H1 (cell line): ENCODE measurements around the gene ATP5F1C. TPM values are rescaled to one million over a fixed set of nuclear protein-coding genes. Genes with fewer than 3 reads are reported as not detected.

Source experiments
- CTCF ChIA-PET: fragments of 300-600 bp; sonication (Branson Sonifier 250); formaldehyde crosslinking; loops from one replicate; lab custom pipeline; 2021; ENCODE audit not compliant: partially characterized antibody; lab: Charles Lee
- POLR2A ChIA-PET: fragments of 300-600 bp; sonication (Branson Sonifier 250); formaldehyde crosslinking; loops from one replicate; lab custom pipeline; 2021; ENCODE audit warnings: inconsistent platforms; ENCODE audit not compliant: partially characterized antibody; lab: Charles Lee
- DNase-seq, 2 experiments: peaks; one replicate each; pipeline versions ENCODE4 v3.0.0 to v3.0.0-alpha.2; 2010 to 2022; ENCODE audit warnings: low spot score in 2 of 2, low read depth in 1 of 2, mixed read lengths in 1 of 2
- FAIRE-seq: peaks from 2 replicates; lab custom pipeline; 2011; peaks lifted over from hg19 to GRCh38; lab: Jason Lieb, UNC
- H2AFZ ChIP-seq: 2 replicates; pipeline ENCODE4 v1.8.1; 2012; ENCODE audit warnings: low read length, inconsistent platforms
- H2AK5ac ChIP-seq: 2 replicates; pipeline ENCODE4 v1.6.1; 2013; ENCODE audit warnings: low read depth, low read length
- H2BK120ac ChIP-seq: replicated peaks from 2 replicates; pipeline ENCODE3; 2013; ENCODE audit warnings: low read depth, low read length, inconsistent platforms
- H2BK12ac ChIP-seq: 2 replicates; pipeline ENCODE4 v1.6.1; 2013; ENCODE audit warnings: low read depth, low read length
- H2BK15ac ChIP-seq: 2 replicates; pipeline ENCODE4 v1.6.1; 2013; ENCODE audit warnings: low read length
- H2BK20ac ChIP-seq: 2 replicates; pipeline ENCODE4 v1.6.1; 2013; ENCODE audit warnings: low read length
- H2BK5ac ChIP-seq: 2 replicates; pipeline ENCODE4 v1.6.1; 2013; ENCODE audit warnings: low read depth, low read length
- H3K14ac ChIP-seq: 2 replicates; pipeline ENCODE4 v1.6.1; 2013; ENCODE audit warnings: inconsistent platforms; ENCODE audit not compliant: insufficient read length
- H3K18ac ChIP-seq: 2 replicates; pipeline ENCODE4 v1.6.1; 2013; ENCODE audit warnings: low read length; ENCODE audit errors: extremely low read depth
- H3K23ac ChIP-seq: 2 replicates; pipeline ENCODE4 v1.6.1; 2013; ENCODE audit warnings: inconsistent platforms; ENCODE audit not compliant: insufficient read length
- H3K23me2 ChIP-seq: 2 replicates; pipeline ENCODE4 v1.6.1; 2013; ENCODE audit warnings: low read depth, low read length
- H3K27ac ChIP-seq: 2 replicates; pipeline ENCODE4 v1.6.1; 2011; ENCODE audit warnings: low read depth, low read length, inconsistent platforms
- H3K27me3 ChIP-seq, 4 experiments: replicated peaks in 1 of 4; 1 replicate in 1 of 4; 2 replicates in 3 of 4; pipeline versions ENCODE4 v1.6.1 to v1.8.1; 2011 to 2013; ENCODE audit warnings: low read length in 3 of 4, mild to moderate bottlenecking in 3 of 4, inconsistent platforms in 2 of 4, mixed read lengths in 2 of 4, moderate library complexity in 1 of 4; ENCODE audit not compliant: control insufficient read depth in 3 of 4, insufficient read depth in 3 of 4; ENCODE audit errors: extremely low read depth in 1 of 4
- H3K36me3 ChIP-seq, 4 experiments: 2 replicates each; pipeline versions ENCODE4 v1.6.1 to v1.8.1; 2011 to 2013; ENCODE audit warnings: mild to moderate bottlenecking in 4 of 4, low read length in 3 of 4, moderate library complexity in 2 of 4, control low read depth in 1 of 4, inconsistent platforms in 1 of 4; ENCODE audit not compliant: insufficient read depth in 4 of 4, control insufficient read depth in 2 of 4
- H3K4ac ChIP-seq: replicated peaks from 2 replicates; pipeline ENCODE3; 2013; ENCODE audit warnings: low read length, low read depth, mixed read lengths, inconsistent platforms; ENCODE audit not compliant: insufficient read length
- H3K4me1 ChIP-seq, 4 experiments: replicated peaks in 1 of 4; 1 replicate in 1 of 4; 2 replicates in 3 of 4; pipeline versions ENCODE4 v1.6.1 to v1.8.1; 2011 to 2013; ENCODE audit warnings: low read length in 3 of 4, inconsistent platforms in 2 of 4, mixed read lengths in 1 of 4; ENCODE audit not compliant: insufficient read depth in 4 of 4, control insufficient read depth in 3 of 4
- H3K4me2 ChIP-seq, 2 experiments: 2 replicates each; pipeline versions ENCODE4 v1.6.1 to v1.8.1; 2011 to 2013; ENCODE audit warnings: low read depth in 2 of 2, low read length in 2 of 2, control low read depth in 1 of 2, inconsistent platforms in 1 of 2, mild to moderate bottlenecking in 1 of 2; ENCODE audit not compliant: insufficient read depth in 1 of 2
- H3K4me3 ChIP-seq, 4 experiments: fragments of 200-600, 300-600 bp in 1 of 4; sonication (generic), shearing (Covaris generic), sonication (Bioruptor Twin) in 1 of 4; 2 replicates each; pipeline versions ENCODE4 v1.5.1 to v1.8.1; 2011 to 2016; ENCODE audit warnings: low read length in 4 of 4, low read depth in 3 of 4, control low read depth in 2 of 4, inconsistent platforms in 2 of 4, mild to moderate bottlenecking in 2 of 4, mixed read lengths in 1 of 4, moderate library complexity in 1 of 4; ENCODE audit not compliant: insufficient read depth in 2 of 4; ENCODE audit errors: extremely low read depth in 1 of 4
- H3K56ac ChIP-seq: replicated peaks from 2 replicates; pipeline ENCODE3; 2013; ENCODE audit warnings: low read depth, mild to moderate bottlenecking, mixed read lengths, low read length, inconsistent platforms; ENCODE audit not compliant: insufficient read length
- H3K79me1 ChIP-seq: 2 replicates; pipeline ENCODE4 v1.6.1; 2013; ENCODE audit warnings: low read depth, low read length, control low read depth
- H3K79me2 ChIP-seq, 2 experiments: 2 replicates each; pipeline versions ENCODE4 v1.6.1 to v1.8.1; 2012 to 2013; ENCODE audit warnings: low read length in 2 of 2, mild to moderate bottlenecking in 2 of 2, inconsistent platforms in 1 of 2; ENCODE audit not compliant: insufficient read depth in 2 of 2, control insufficient read depth in 1 of 2
- H3K9ac ChIP-seq, 4 experiments: replicated peaks in 1 of 4; 1 replicate in 1 of 4; 2 replicates in 3 of 4; pipeline versions ENCODE4 v1.6.1 to v1.8.1; 2011 to 2013; ENCODE audit warnings: low read depth in 3 of 4, low read length in 3 of 4, control low read depth in 2 of 4, mild to moderate bottlenecking in 2 of 4, moderate library complexity in 2 of 4, inconsistent platforms in 1 of 4; ENCODE audit errors: extremely low read depth in 1 of 4
- H3K9me3 ChIP-seq, 2 experiments: 2 replicates each; pipeline versions ENCODE4 v1.6.1 to v1.8.1; 2012 to 2013; ENCODE audit warnings: mild to moderate bottlenecking in 2 of 2, moderate library complexity in 2 of 2, control low read depth in 1 of 2, inconsistent platforms in 1 of 2, low read depth in 1 of 2, low read length in 1 of 2, mixed read lengths in 1 of 2; ENCODE audit not compliant: insufficient read depth in 2 of 2
- H4K20me1 ChIP-seq, 2 experiments: replicated peaks in 1 of 2; 2 replicates each; pipeline versions ENCODE3 to v1.8.1; 2011 to 2013; ENCODE audit warnings: inconsistent platforms in 2 of 2, low read length in 2 of 2, mild to moderate bottlenecking in 1 of 2; ENCODE audit not compliant: insufficient read depth in 2 of 2, control insufficient read depth in 1 of 2
- H4K5ac ChIP-seq: 2 replicates; pipeline ENCODE4 v1.6.1; 2013; ENCODE audit warnings: low read length, low read depth, mixed read lengths, inconsistent platforms; ENCODE audit not compliant: insufficient read length
- H4K8ac ChIP-seq: 2 replicates; pipeline ENCODE4 v1.8.0; 2013; ENCODE audit warnings: mild to moderate bottlenecking, moderate library complexity, low read length, inconsistent platforms; ENCODE audit not compliant: insufficient read depth; ENCODE audit errors: extremely low read depth
- H4K91ac ChIP-seq: replicated peaks from 2 replicates; pipeline ENCODE3; 2013; ENCODE audit warnings: low read length, mixed read lengths, inconsistent platforms; ENCODE audit not compliant: insufficient read length
- FOSL1 ChIP-seq: IDR thresholded peaks from 2 replicates; pipeline ENCODE4 v1.6.1; 2011; ENCODE audit warnings: mild to moderate bottlenecking, low read depth, low read length, moderate library complexity; ENCODE audit not compliant: insufficient read depth
- RNF2 ChIP-seq: fragments of 200-900, 300-1000 bp; sonication (generic); IDR thresholded peaks from 2 replicates; pipeline ENCODE4 v1.7.1; 2016; ENCODE audit warnings: borderline replicate concordance, low read depth, mild to moderate bottlenecking, antibody characterized with exemption, low read length; ENCODE audit not compliant: poor library complexity, severe bottlenecking; ENCODE audit errors: missing control alignments
- WGBS, 2 experiments: shearing (Covaris generic) in 1 of 2; methylation state at CpG; one replicate each; pipeline versions ENCODE4 v1.1.6 to v1.1.7; 2013 to 2015; ENCODE audit warnings: low lambda C conversion rate in 2 of 2, mixed read lengths in 2 of 2, inconsistent platforms in 1 of 2, low coverage in 1 of 2, missing lambda C conversion rate in 1 of 2; ENCODE audit not compliant: insufficient replicate concordance in 2 of 2, insufficient coverage in 1 of 2, insufficient read length in 1 of 2; ENCODE audit errors: extremely low coverage in 1 of 2, missing lambda C conversion rate in 1 of 2; 5-methylcytosine and 5-hydroxymethylcytosine counted together
- polyA plus RNA-seq, 7 experiments: library from polyadenylated mRNA; depleted of rRNA in 3 of 7; stranded (reverse) in 5 of 7; unstranded in 2 of 7; fragments of >200 nt in 5 of 7; fragments of 200-250 nt in 2 of 7; gene quantifications; 1 replicate in 5 of 7; 2 replicates in 1 of 7; 4 replicates in 1 of 7; pipeline versions ENCODE4 v1.2.1 to v1.2.3, GENCODE V29; 2011 to 2013; ENCODE audit warnings: missing spikeins in 2 of 7, mixed read lengths in 2 of 7
- total RNA-seq: library from RNA; stranded (reverse); fragmentation: NEBNext Ultra II Directional; extraction: Animal tissue kit (Norgen Biotek cat#: 25700); gene quantifications from 2 replicates; pipeline ENCODE4 v1.2.1, GENCODE V29; 2021

ATP5F1C gene
- total and polyA plus RNA-seq, 2 of the 8 experiments (the other 6 are each of a cell fraction or from before 2014, with no cell fraction given) = 221 to 265 TPM

GRCh38 chr10:7804741-7805140 is 16.8 kb downstream of the ATP5F1C start:
- no peak overlapping the region for H3K18ac ChIP-seq
- H4K91ac ChIP-seq = no peak overlapping the region
- no peak overlapping the region for H4K5ac ChIP-seq
- no peaks in the 10 kb centered on the region for H3K79me2 ChIP-seq
- peaks cover 0 to 3% of the 10 kb centered on the region in 2 experiments for H4K20me1 ChIP-seq
- H3K4me2 ChIP-seq = no peak overlapping the region
- no peak for TF ChIP-seq RNF2
- TF ChIP-seq FOSL1 = no peak
- H3K23ac ChIP-seq = no peak overlapping the region
- peaks cover 0 to 1% (median 0%) of the 10 kb centered on the region in 4 experiments; a peak in 1 of 7 replicates for H3K27me3 ChIP-seq
- no peak overlapping the region for H2AFZ ChIP-seq
- no peak overlapping the region for H2BK15ac ChIP-seq
- CTCF ChIA-PET = interaction anchor here (1.5 kb wide), 1 partner anchor 11 kb away, joined by 4 read pairs; no protein-coding TSS in a partner anchor
- no peak for FAIRE-seq
- H3K4me3 ChIP-seq = no peak overlapping the region
- peaks cover 9 to 73% (median 53%) of the 10 kb centered on the region in 4 experiments for H3K36me3 ChIP-seq
- H3K79me1 ChIP-seq = no peaks in the 10 kb centered on the region
- DNase-seq = no peak
- no peak overlapping the region for H3K4ac ChIP-seq
- no peaks in the 10 kb centered on the region for H3K23me2 ChIP-seq
- no peak overlapping the region for H2BK20ac ChIP-seq
- H2BK5ac ChIP-seq = no peak overlapping the region
- H3K4me1 ChIP-seq = no peaks in the 10 kb centered on the region
- H3K14ac ChIP-seq = no peak overlapping the region
- H4K8ac ChIP-seq = no peak overlapping the region
- POLR2A ChIA-PET = no interaction called here
- 51% methylated on average over 2 of the region's 2 CpGs; no CpG with 5 or more reads in 1 of the 2 experiments for WGBS, 2 experiments
- H3K9me3 ChIP-seq = no peaks in the 10 kb centered on the region
- H3K27ac ChIP-seq = no peak overlapping the region
- no peak overlapping the region for H2BK120ac ChIP-seq
- H3K56ac ChIP-seq = no peak overlapping the region
- H3K9ac ChIP-seq = no peak overlapping the region
- no peak overlapping the region for H2AK5ac ChIP-seq
- no peak overlapping the region for H2BK12ac ChIP-seq
